ENCODE data around the gene NEDD4L.

- TF ChIP-seq CTCF (IDR thresholded peaks at IDR 0.05), result no peak
- no peak for TF ChIP-seq EZH2 (IDR thresholded peaks at IDR 0.05; ENCODE audit: borderline replicate concordance, insufficient read depth, low read depth, low read length, poor library complexity, severe bottlenecking)
These were observed 33.3 kb downstream of the NEDD4L start for GRCh38 chr18:58077329-58077728.

Data from B cell (primary cell).